Neural cell (in vitro differentiated cells): ENCODE measurements around the gene RADX. TPM values are rescaled to one million over a fixed set of nuclear protein-coding genes. Genes with fewer than 3 reads are reported as not detected.

Experiments used
- H2AFZ ChIP-seq: fragments of 200-600, 300-800 bp; sonication (generic), shearing (Covaris generic); 2 replicates; pipeline ENCODE4 v1.6.0; 2014; ENCODE audit warnings: low read depth, mild to moderate bottlenecking, antibody characterized with exemption, low read length, moderate library complexity
- H3F3A ChIP-seq: fragments of 200-600 bp; shearing (Covaris generic); 2 replicates; pipeline ENCODE4 v1.6.1; 2016; ENCODE audit warnings: mild to moderate bottlenecking, moderate library complexity, mixed read lengths, antibody characterized with exemption, low read length; ENCODE audit not compliant: insufficient read depth, poor library complexity, severe bottlenecking
- H3K27ac ChIP-seq: fragments of 200-600, 300-800 bp; sonication (generic), shearing (Covaris generic); 2 replicates; pipeline ENCODE4 v1.5.1; 2014; ENCODE audit warnings: mild to moderate bottlenecking, low read length, moderate library complexity
- H3K27me3 ChIP-seq: fragments of 300-800, 200-600 bp; sonication (generic), shearing (Covaris generic); 2 replicates; pipeline ENCODE4 v1.6.0; 2014; ENCODE audit warnings: mild to moderate bottlenecking, low read depth, low read length, moderate library complexity; ENCODE audit not compliant: insufficient read depth
- H3K36me3 ChIP-seq: fragments of 300-800, 200-600 bp; sonication (generic), shearing (Covaris generic); 2 replicates; pipeline ENCODE4 v1.5.1; 2014; ENCODE audit warnings: mild to moderate bottlenecking, antibody characterized with exemption, low read length, moderate library complexity; ENCODE audit not compliant: insufficient read depth
- H3K4me2 ChIP-seq: fragments of 300-800, 200-600 bp; sonication (generic), shearing (Covaris generic); 2 replicates; pipeline ENCODE4 v1.6.0; 2014; ENCODE audit warnings: mild to moderate bottlenecking, low read length
- H3K4me3 ChIP-seq: fragments of 300-800, 200-600 bp; sonication (generic), shearing (Covaris generic); 2 replicates; pipeline ENCODE4 v1.5.1; 2014; ENCODE audit warnings: mild to moderate bottlenecking, low read length, moderate library complexity
- H3K79me2 ChIP-seq: fragments of 200-600 bp; shearing (Covaris generic); replicated peaks from 2 replicates; pipeline ENCODE4 v1.6.0; 2014; ENCODE audit warnings: mild to moderate bottlenecking, low read length, moderate library complexity; ENCODE audit not compliant: insufficient read depth
- H3K9ac ChIP-seq: fragments of 300-800, 200-600 bp; sonication (generic), shearing (Covaris generic); 2 replicates; pipeline ENCODE4 v1.6.1; 2016; ENCODE audit warnings: mild to moderate bottlenecking, low read length, mixed read lengths
- H3K9me2 ChIP-seq: fragments of 200-600 bp; shearing (Covaris generic); 2 replicates; pipeline ENCODE4 v1.6.1; 2016; ENCODE audit warnings: mild to moderate bottlenecking, low read length, mixed read lengths; ENCODE audit not compliant: insufficient read depth
- H3K9me3 ChIP-seq: fragments of 200-600, 300-800 bp; sonication (generic), shearing (Covaris generic); 2 replicates; pipeline ENCODE4 v1.6.1; 2016; ENCODE audit warnings: mild to moderate bottlenecking, mixed run types, low read length, moderate library complexity, mixed read lengths
- H4K20me1 ChIP-seq: fragments of 200-600 bp; shearing (Covaris generic); 2 replicates; pipeline ENCODE4 v1.6.1; 2016; ENCODE audit warnings: mild to moderate bottlenecking, mixed run types; ENCODE audit not compliant: insufficient read depth
- CTCF ChIP-seq: fragments of 450-650 bp; IDR thresholded peaks from 2 replicates; pipeline ENCODE4 v1.5.1; 2014; ENCODE audit warnings: antibody characterized with exemption, mild to moderate bottlenecking, moderate library complexity; ENCODE audit not compliant: poor library complexity, severe bottlenecking
- EP300 ChIP-seq: fragments of 450-650 bp; conservative IDR thresholded peaks from 2 replicates; pipeline ENCODE4 v1.6.1; 2014; ENCODE audit warnings: antibody characterized with exemption, mild to moderate bottlenecking, moderate library complexity; ENCODE audit not compliant: poor library complexity, severe bottlenecking
- EZH2 ChIP-seq: fragments of 200-600, 300-800 bp; shearing (Covaris generic), sonication (generic); IDR thresholded peaks from 2 replicates; pipeline ENCODE4 v1.6.1; 2014; ENCODE audit warnings: antibody characterized with exemption, low read length, borderline replicate concordance, mild to moderate bottlenecking; ENCODE audit not compliant: insufficient read depth, poor library complexity, severe bottlenecking
- MXI1 ChIP-seq: fragments of 450-650 bp; conservative IDR thresholded peaks from 2 replicates; pipeline ENCODE4 v1.6.1; 2014; ENCODE audit warnings: antibody characterized with exemption, mild to moderate bottlenecking; ENCODE audit not compliant: poor library complexity, severe bottlenecking
- POLR2AphosphoS5 ChIP-seq: IDR thresholded peaks from 2 replicates; pipeline ENCODE4 v1.6.1; 2012
- RAD21 ChIP-seq: fragments of 450-650 bp; conservative IDR thresholded peaks from 2 replicates; pipeline ENCODE4 v1.6.1; 2014; ENCODE audit warnings: antibody characterized with exemption, mild to moderate bottlenecking, moderate library complexity
- SMC3 ChIP-seq: fragments of 450-650 bp; conservative IDR thresholded peaks from 2 replicates; pipeline ENCODE4 v1.6.1; 2014; ENCODE audit warnings: antibody characterized with exemption, mild to moderate bottlenecking, moderate library complexity; ENCODE audit not compliant: poor library complexity
- TAF1 ChIP-seq: IDR thresholded peaks from 2 replicates; pipeline ENCODE4 v1.6.1; 2012; ENCODE audit warnings: low read depth
- polyA plus RNA-seq: library from polyadenylated mRNA; depleted of rRNA; stranded (reverse); fragments of >200 nt; gene quantifications from 2 replicates; pipeline ENCODE4 v1.2.3, GENCODE V29; 2014
- TF ChIP-seq, protein P1 (sequence below): IDR thresholded peaks from 2 replicates; pipeline ENCODE4 v1.6.1; 2012; ENCODE audit warnings: borderline replicate concordance

The RADX gene
- polyA plus RNA-seq, 1 donor from 2014 or later: 78.9 TPM

DNA sequence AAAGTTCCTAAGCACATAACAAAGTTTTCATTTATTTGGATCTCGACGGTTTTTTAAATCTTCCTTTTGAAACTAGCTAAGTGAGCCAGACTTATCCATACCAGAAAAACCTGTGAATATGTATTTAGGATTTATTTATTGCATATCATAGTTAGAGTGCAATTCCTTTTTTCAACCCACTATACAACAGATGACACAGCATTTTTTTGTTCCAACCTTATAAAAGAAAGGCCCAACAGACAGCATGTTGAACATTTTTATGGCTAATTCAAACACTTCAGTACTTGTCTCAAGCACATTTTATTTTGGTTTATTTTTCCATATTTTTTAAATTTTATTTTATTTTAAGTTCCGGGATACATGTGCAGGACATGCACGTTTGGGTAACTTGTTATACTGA, 99.6 kb downstream of the RADX start:
- H3K4me2 ChIP-seq: no peak overlapping the region
- no peaks in the 10 kb centered on the region for H3K27me3 ChIP-seq
- H3K9me2 ChIP-seq: no peaks in the 10 kb centered on the region
- H3K27ac ChIP-seq: no peak overlapping the region
- H4K20me1 ChIP-seq: no peaks in the 10 kb centered on the region
- no peak overlapping the region for H2AFZ ChIP-seq
- no peak overlapping the region for H3K9ac ChIP-seq
- H3K9me3 ChIP-seq: no peaks in the 10 kb centered on the region
- H3K4me3 ChIP-seq: no peak overlapping the region
- H3F3A ChIP-seq: no peaks in the 10 kb centered on the region
- TF ChIP-seq POLR2AphosphoS5: no peak
- TF ChIP-seq RAD21: no peak
- TF ChIP-seq EZH2: no peak
- TF ChIP-seq TAF1: no peak
- TF ChIP-seq SMC3: no peak
- TF ChIP-seq, protein P1, sequence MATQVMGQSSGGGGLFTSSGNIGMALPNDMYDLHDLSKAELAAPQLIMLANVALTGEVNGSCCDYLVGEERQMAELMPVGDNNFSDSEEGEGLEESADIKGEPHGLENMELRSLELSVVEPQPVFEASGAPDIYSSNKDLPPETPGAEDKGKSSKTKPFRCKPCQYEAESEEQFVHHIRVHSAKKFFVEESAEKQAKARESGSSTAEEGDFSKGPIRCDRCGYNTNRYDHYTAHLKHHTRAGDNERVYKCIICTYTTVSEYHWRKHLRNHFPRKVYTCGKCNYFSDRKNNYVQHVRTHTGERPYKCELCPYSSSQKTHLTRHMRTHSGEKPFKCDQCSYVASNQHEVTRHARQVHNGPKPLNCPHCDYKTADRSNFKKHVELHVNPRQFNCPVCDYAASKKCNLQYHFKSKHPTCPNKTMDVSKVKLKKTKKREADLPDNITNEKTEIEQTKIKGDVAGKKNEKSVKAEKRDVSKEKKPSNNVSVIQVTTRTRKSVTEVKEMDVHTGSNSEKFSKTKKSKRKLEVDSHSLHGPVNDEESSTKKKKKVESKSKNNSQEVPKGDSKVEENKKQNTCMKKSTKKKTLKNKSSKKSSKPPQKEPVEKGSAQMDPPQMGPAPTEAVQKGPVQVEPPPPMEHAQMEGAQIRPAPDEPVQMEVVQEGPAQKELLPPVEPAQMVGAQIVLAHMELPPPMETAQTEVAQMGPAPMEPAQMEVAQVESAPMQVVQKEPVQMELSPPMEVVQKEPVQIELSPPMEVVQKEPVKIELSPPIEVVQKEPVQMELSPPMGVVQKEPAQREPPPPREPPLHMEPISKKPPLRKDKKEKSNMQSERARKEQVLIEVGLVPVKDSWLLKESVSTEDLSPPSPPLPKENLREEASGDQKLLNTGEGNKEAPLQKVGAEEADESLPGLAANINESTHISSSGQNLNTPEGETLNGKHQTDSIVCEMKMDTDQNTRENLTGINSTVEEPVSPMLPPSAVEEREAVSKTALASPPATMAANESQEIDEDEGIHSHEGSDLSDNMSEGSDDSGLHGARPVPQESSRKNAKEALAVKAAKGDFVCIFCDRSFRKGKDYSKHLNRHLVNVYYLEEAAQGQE: no peak
- H3K36me3 ChIP-seq: no peaks in the 10 kb centered on the region
- no peaks in the 10 kb centered on the region for H3K79me2 ChIP-seq

DNA sequence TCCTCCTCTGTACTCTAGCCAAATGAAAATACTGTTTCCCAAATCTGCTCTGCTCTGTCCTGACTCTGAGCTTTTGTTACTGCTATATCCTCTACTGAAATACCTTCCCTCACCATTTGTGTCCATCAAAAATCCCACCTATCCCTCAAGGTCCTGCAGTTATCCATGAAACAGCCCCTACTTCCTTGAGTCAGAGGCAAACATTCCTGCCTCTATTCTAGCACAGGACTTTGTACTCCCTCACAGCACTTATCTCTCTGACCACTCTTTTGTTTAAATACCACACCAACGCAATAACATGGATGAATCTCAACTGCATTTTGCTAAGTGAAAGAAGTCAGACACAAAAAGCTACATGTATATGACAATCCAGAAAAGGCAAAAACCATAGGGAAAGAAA, 104.2 kb downstream of the RADX start:
- Histone ChIP-seq H3K36me3 (no peaks in the 10 kb centered on the region), H4K20me1 (no peaks in the 10 kb centered on the region), H3F3A (no peaks in the 10 kb centered on the region), H3K9me3 (no peaks in the 10 kb centered on the region), H3K9ac (no peak overlapping the region), H3K27ac (no peak overlapping the region), H3K9me2 (no peaks in the 10 kb centered on the region), H3K79me2 (no peaks in the 10 kb centered on the region), H2AFZ (no peak overlapping the region), H3K4me2 (no peak overlapping the region), H3K4me3 (no peak overlapping the region), H3K27me3 (no peaks in the 10 kb centered on the region)
- TF ChIP-seq SMC3 (no peak), EP300 (no peak), EZH2 (no peak), POLR2AphosphoS5 (no peak), CTCF (no peak), MXI1 (no peak), RAD21 (no peak), TAF1 (no peak)
- TF ChIP-seq, protein P1: no peak
